ENCODE measurements around the gene PLOD3.

DNA sequence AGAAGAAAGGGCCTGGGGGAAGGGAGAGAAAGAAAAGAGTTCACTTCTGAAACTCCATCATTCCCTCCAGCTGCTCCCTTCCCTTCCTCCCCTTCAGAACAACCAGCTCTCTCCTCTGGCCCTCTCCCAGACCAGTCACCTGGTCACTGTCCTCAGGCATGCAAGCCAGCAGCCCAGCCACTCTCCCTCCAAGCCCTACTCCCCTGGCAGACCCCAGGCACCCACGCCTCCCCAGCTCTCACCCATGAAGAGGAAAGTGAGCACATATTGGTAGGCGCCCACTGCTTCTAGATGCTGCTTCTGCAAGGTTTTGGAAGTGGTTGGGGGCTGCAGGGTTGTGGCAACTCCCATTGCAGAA, 16.9 kb downstream of the PLOD3 start:
- no peak for TF ChIP-seq DNMT1 (IDR thresholded peaks at IDR 0.05)
- TF ChIP-seq RAD21 (CRISPR knock-in tag; conservative IDR thresholded peaks at IDR 0.05 in 1 of 2, IDR thresholded peaks at IDR 0.05 in 1 of 2), result no peak
- no peak for TF ChIP-seq GABPA (tag; conservative IDR thresholded peaks at IDR 0.05; ENCODE audit: low read depth)
- TF ChIP-seq CXXC5 (CRISPR knock-in tag; IDR thresholded peaks at IDR 0.05), result no peak
- TF ChIP-seq, protein P1, sequence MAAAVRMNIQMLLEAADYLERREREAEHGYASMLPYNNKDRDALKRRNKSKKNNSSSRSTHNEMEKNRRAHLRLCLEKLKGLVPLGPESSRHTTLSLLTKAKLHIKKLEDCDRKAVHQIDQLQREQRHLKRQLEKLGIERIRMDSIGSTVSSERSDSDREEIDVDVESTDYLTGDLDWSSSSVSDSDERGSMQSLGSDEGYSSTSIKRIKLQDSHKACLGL (CRISPR knock-in tag; IDR thresholded peaks at IDR 0.05; ENCODE audit: borderline replicate concordance, poor library complexity, severe bottlenecking), result no peak
- TF ChIP-seq, protein P2, sequence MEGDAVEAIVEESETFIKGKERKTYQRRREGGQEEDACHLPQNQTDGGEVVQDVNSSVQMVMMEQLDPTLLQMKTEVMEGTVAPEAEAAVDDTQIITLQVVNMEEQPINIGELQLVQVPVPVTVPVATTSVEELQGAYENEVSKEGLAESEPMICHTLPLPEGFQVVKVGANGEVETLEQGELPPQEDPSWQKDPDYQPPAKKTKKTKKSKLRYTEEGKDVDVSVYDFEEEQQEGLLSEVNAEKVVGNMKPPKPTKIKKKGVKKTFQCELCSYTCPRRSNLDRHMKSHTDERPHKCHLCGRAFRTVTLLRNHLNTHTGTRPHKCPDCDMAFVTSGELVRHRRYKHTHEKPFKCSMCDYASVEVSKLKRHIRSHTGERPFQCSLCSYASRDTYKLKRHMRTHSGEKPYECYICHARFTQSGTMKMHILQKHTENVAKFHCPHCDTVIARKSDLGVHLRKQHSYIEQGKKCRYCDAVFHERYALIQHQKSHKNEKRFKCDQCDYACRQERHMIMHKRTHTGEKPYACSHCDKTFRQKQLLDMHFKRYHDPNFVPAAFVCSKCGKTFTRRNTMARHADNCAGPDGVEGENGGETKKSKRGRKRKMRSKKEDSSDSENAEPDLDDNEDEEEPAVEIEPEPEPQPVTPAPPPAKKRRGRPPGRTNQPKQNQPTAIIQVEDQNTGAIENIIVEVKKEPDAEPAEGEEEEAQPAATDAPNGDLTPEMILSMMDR (IDR thresholded peaks at IDR 0.05 in 2 of 3, conservative IDR thresholded peaks at IDR 0.05 in 1 of 3; ENCODE audit: insufficient read depth in 2 of 3, low read depth in 1 of 3, low read length in 3 of 3), result no peak
- TF ChIP-seq, protein P3, sequence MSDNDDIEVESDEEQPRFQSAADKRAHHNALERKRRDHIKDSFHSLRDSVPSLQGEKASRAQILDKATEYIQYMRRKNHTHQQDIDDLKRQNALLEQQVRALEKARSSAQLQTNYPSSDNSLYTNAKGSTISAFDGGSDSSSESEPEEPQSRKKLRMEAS (CRISPR knock-in tag; IDR thresholded peaks at IDR 0.05), result no peak
- no peak for TF ChIP-seq JUN (IDR thresholded peaks at IDR 0.05; ENCODE audit: borderline replicate concordance, low read depth, low read length)
- no peak for TF ChIP-seq JUN (CRISPR knock-in tag; IDR thresholded peaks at IDR 0.05; ENCODE audit: borderline replicate concordance)
- TF ChIP-seq RBFOX2 (IDR thresholded peaks at IDR 0.05; ENCODE audit: low read depth, low read length), result no peak
- TF ChIP-seq, protein P4, sequence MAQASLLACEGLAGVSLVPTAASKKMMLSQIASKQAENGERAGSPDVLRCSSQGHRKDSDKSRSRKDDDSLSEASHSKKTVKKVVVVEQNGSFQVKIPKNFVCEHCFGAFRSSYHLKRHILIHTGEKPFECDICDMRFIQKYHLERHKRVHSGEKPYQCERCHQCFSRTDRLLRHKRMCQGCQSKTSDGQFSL (CRISPR knock-in tag; IDR thresholded peaks at IDR 0.05), result no peak
- TF ChIP-seq, protein P4 (tag; IDR thresholded peaks at IDR 0.05), result no peak
- no peak for TF ChIP-seq MXI1 (IDR thresholded peaks at IDR 0.05; ENCODE audit: low read depth, low read length)

All from K562 (cell line).